Prostate gland (tissue), 2 donors: ENCODE data around the gene CALB2.

Source experiments
- CTCF ChIP-seq, 4 experiments: fragments of 200-600 bp in 2 of 4; fragments of 450-650 bp in 2 of 4; sonication (generic) in 2 of 4; IDR thresholded peaks; 1 replicate in 3 of 4; 2 replicates in 1 of 4; pipeline ENCODE4 v1.5.1; 2016 to 2019; ENCODE audit warnings: antibody characterized with exemption in 4 of 4, mild to moderate bottlenecking in 2 of 4, moderate library complexity in 2 of 4
- POLR2A ChIP-seq: fragments of 450-650 bp; IDR thresholded peaks from one replicate; pipeline ENCODE4 v1.6.1; 2016; ENCODE audit warnings: antibody characterized with exemption, mild to moderate bottlenecking

- no peak for TF ChIP-seq CTCF (IDR thresholded peaks at IDR 0.05)
- TF ChIP-seq POLR2A: no peak
Measured at GRCh38 chr16:71387045-71387871, 28.7 kb downstream of the CALB2 start.
